Tibial artery (tissue), 4 donors: ENCODE measurements around the gene ARHGEF3.
A peak's percentile ranks its signal among the peaks of the same experiment; 100 is the strongest.

Experiments used
- DNase-seq, 2 donors: peaks; one replicate each; pipeline ENCODE4 v3.0.0-alpha.2; 2019
- H3K27ac ChIP-seq, 2 donors: fragments of 200-600 bp; sonication (generic) in 1 of 2; 1 replicate in 1 of 2; 2 replicates in 1 of 2; pipeline ENCODE4 v1.5.1; 2018 to 2019; ENCODE audit warnings: mild to moderate bottlenecking in 1 of 2
- H3K27me3 ChIP-seq, 2 donors: fragments of 200-600 bp; sonication (generic) in 1 of 2; one replicate each; pipeline versions ENCODE4 v1.5.1 to v1.6.0; 2016 to 2019
- H3K36me3 ChIP-seq, 3 donors: fragments of 200-600 bp; sonication (generic) in 2 of 3; one replicate each; pipeline ENCODE4 v1.5.1; 2016 to 2019; ENCODE audit warnings: mild to moderate bottlenecking in 2 of 3
- H3K4me1 ChIP-seq, 4 donors: fragments of 200-600 bp; sonication (generic) in 2 of 4; 1 replicate in 3 of 4; 2 replicates in 1 of 4; pipeline ENCODE4 v1.5.1; 2016 to 2019
- H3K4me3 ChIP-seq, 2 donors: fragments of 200-600 bp; sonication (generic) in 1 of 2; 1 replicate in 1 of 2; 2 replicates in 1 of 2; pipeline ENCODE4 v1.5.1; 2018 to 2019; ENCODE audit warnings: mild to moderate bottlenecking in 2 of 2
- H3K9me3 ChIP-seq, 3 donors: fragments of 200-600 bp; sonication (generic) in 1 of 3; one replicate each; pipeline ENCODE4 v1.5.1; 2016 to 2019
- CTCF ChIP-seq, 2 experiments: fragments of 200-600 bp in 1 of 2; fragments of 450-650 bp in 1 of 2; IDR thresholded peaks; one replicate each; pipeline ENCODE4 v1.5.1; 2017 to 2019; ENCODE audit warnings: antibody characterized with exemption in 2 of 2, mild to moderate bottlenecking in 1 of 2, moderate library complexity in 1 of 2
- intact Hi-C: fragments of 100-400 bp; cut with DNase I; formaldehyde crosslinking; loops from one replicate; pipeline ENCODE4 v1.15.0; 2023; ENCODE audit warnings: low total_unique reads

ARHGEF3 gene

DNA sequence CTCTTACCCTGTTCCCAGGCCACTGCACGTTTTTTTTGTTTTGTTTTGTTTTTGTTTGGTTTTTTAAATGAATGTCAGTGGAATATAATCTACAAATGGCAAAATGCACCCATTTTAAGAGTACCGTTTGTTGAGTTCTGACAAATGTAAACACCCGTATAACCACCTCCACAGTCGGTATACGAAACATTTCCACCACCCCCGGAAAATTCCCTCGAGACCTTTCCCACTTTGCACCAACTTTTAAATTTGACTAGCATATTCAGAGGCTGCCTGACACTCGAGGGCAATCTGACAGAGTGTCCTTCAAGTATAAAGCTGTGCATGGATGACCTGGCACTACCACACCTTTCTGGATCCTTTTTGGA, 613 bp upstream of the ARHGEF3 start:
- Histone ChIP-seq H3K27me3 (no peaks in the 10 kb centered on the region), H3K4me1 (peaks cover 0 to 28% (median 17%) of the 10 kb centered on the region in 4 donors), H3K4me3 (peak overlapping the region; percentile 67 to 82), H3K9me3 (no peaks in the 10 kb centered on the region), H3K36me3 (no peaks in the 10 kb centered on the region), H3K27ac (peak overlapping the region; percentile 50 to 55)
- intact Hi-C loops: loop anchor here (5.0 kb wide), 2 partner anchors 100 to 190 kb away; no protein-coding TSS in a partner anchor
- DNase-seq: no peak
- no peak for TF ChIP-seq CTCF (IDR thresholded peaks at IDR 0.05)

- intact Hi-C loops: loop anchor here (5.0 kb wide), 2 partner anchors 99 to 191 kb away; no protein-coding TSS in a partner anchor
- DNase-seq: no peak
- no peak for TF ChIP-seq CTCF (IDR thresholded peaks at IDR 0.05)
- H3K9me3 ChIP-seq: no peaks in the 10 kb centered on the region
- H3K4me3 ChIP-seq: peak overlapping the region; percentile 67 to 82
- H3K27ac ChIP-seq: peak overlapping the region; percentile 50 to 55
- H3K36me3 ChIP-seq: no peaks in the 10 kb centered on the region
- no peaks in the 10 kb centered on the region for H3K27me3 ChIP-seq
- peaks cover 0 to 28% (median 19%) of the 10 kb centered on the region in 4 donors for H3K4me1 ChIP-seq
Observed at GRCh38 chr3:56800832-56801661, 702 bp downstream of the ARHGEF3 start.

GRCh38 chr3:56800130-56800831, 1.5 kb downstream of the ARHGEF3 start:
- Histone ChIP-seq H3K4me1 (peaks cover 0 to 28% (median 19%) of the 10 kb centered on the region in 4 donors), H3K27me3 (no peaks in the 10 kb centered on the region), H3K9me3 (no peaks in the 10 kb centered on the region), H3K4me3 (peak overlapping the region; percentile 67 to 82), H3K27ac (no peak overlapping the region), H3K36me3 (no peaks in the 10 kb centered on the region)
- TF ChIP-seq CTCF (IDR thresholded peaks at IDR 0.05): no peak
- intact Hi-C loops: loop anchor here (5.0 kb wide), 2 partner anchors 98 to 192 kb away; no protein-coding TSS in a partner anchor
- no peak for DNase-seq

GRCh38 chr3:56799251-56799882, 2.4 kb downstream of the ARHGEF3 start:
- H3K36me3 ChIP-seq: no peaks in the 10 kb centered on the region
- H3K9me3 ChIP-seq: no peaks in the 10 kb centered on the region
- H3K27ac ChIP-seq: no peak overlapping the region
- no peak for DNase-seq
- TF ChIP-seq CTCF (IDR thresholded peaks at IDR 0.05): peak; percentile 60 to 61
- peaks cover 0 to 28% (median 19%) of the 10 kb centered on the region in 4 donors for H3K4me1 ChIP-seq
- no peak overlapping the region for H3K4me3 ChIP-seq
- H3K27me3 ChIP-seq: no peaks in the 10 kb centered on the region
- intact Hi-C loops: no loop called here

- intact Hi-C loops: no loop called here
Observed at GRCh38 chr3:56796996-56797395, 4.8 kb downstream of the ARHGEF3 start.

More at GRCh38 chr3:56796996-56797395, 4.8 kb downstream of the ARHGEF3 start:
- no peak for DNase-seq
- no peak overlapping the region for H3K27ac ChIP-seq
- H3K36me3 ChIP-seq: no peaks in the 10 kb centered on the region
- H3K4me3 ChIP-seq: no peak overlapping the region
- H3K27me3 ChIP-seq: no peaks in the 10 kb centered on the region
- no peaks in the 10 kb centered on the region for H3K9me3 ChIP-seq
- peaks cover 0 to 25% (median 15%) of the 10 kb centered on the region in 4 donors for H3K4me1 ChIP-seq
- no peak for TF ChIP-seq CTCF (IDR thresholded peaks at IDR 0.05)
